HepG2 (cell line): ENCODE data around the gene IRAK3. TPM values are rescaled to one million over a fixed set of nuclear protein-coding genes. Genes with fewer than 3 reads are reported as not detected.
A peak's percentile ranks its signal among the peaks of the same experiment; 100 is the strongest.

ENCODE experiments used
- GABPA ChIP-seq, 2 experiments: IDR thresholded peaks; 2 replicates each; pipeline ENCODE4 v1.6.1; 2011 to 2016; ENCODE audit warnings: low read depth in 2 of 2, low read length in 1 of 2, missing biosample characterization in 1 of 2, missing genetic modification characterization in 1 of 2
- KLF11 ChIP-seq: IDR thresholded peaks from 2 replicates; pipeline ENCODE4 v1.6.1; 2016; ENCODE audit warnings: missing compliant biosample characterization
- MEIS1 ChIP-seq: sonication (generic); formaldehyde crosslinking; IDR thresholded peaks from 2 replicates; pipeline ENCODE4 v1.9.0; 2021; ENCODE audit warnings: mild to moderate bottlenecking, missing genetic modification reagents, moderate library complexity, borderline replicate concordance
- MTF2 ChIP-seq: sonication (generic); formaldehyde crosslinking; IDR thresholded peaks from 2 replicates; pipeline ENCODE4 v1.5.0; 2020; ENCODE audit warnings: missing genetic modification reagents, borderline replicate concordance
- MXD4 ChIP-seq: IDR thresholded peaks from 2 replicates; pipeline ENCODE4 v1.6.1; 2016; ENCODE audit warnings: mild to moderate bottlenecking, missing biosample characterization, missing genetic modification reagents
- PHF5A ChIP-seq: IDR thresholded peaks from one replicate; pipeline ENCODE4 v1.6.1; 2018; ENCODE audit warnings: low read depth, missing genetic modification reagents; ENCODE audit not compliant: unreplicated experiment
- RARA ChIP-seq: IDR thresholded peaks from 2 replicates; pipeline ENCODE4 v1.6.1; 2016; ENCODE audit warnings: missing genetic modification reagents, missing compliant biosample characterization
- SALL1 ChIP-seq: sonication (generic); formaldehyde crosslinking; IDR thresholded peaks from 2 replicates; pipeline ENCODE4 v1.8.0; 2022; ENCODE audit warnings: mild to moderate bottlenecking, missing genetic modification reagents
- ZFP36L2 ChIP-seq: sonication (generic); formaldehyde crosslinking; IDR thresholded peaks from 2 replicates; pipeline ENCODE4 v1.4.0; 2020; ENCODE audit warnings: missing genetic modification reagents
- ZKSCAN8 ChIP-seq: IDR thresholded peaks from 2 replicates; pipeline ENCODE4 v1.6.1; 2016; ENCODE audit warnings: borderline replicate concordance, missing genetic modification reagents, missing compliant biosample characterization
- ZNF230 ChIP-seq: sonication (generic); formaldehyde crosslinking; IDR thresholded peaks from 2 replicates; pipeline ENCODE4 v1.4.0; 2020; ENCODE audit warnings: mild to moderate bottlenecking, missing genetic modification reagents
- ZNF343 ChIP-seq: sonication (generic); formaldehyde crosslinking; IDR thresholded peaks from 2 replicates; pipeline ENCODE4 v1.4.0; 2020; ENCODE audit warnings: mild to moderate bottlenecking, missing genetic modification reagents
- ZNF605 ChIP-seq: sonication (generic); formaldehyde crosslinking; IDR thresholded peaks from 2 replicates; pipeline ENCODE4 v1.8.0; 2022; ENCODE audit warnings: mild to moderate bottlenecking, missing genetic modification reagents
- ZNF792 ChIP-seq: IDR thresholded peaks from 2 replicates; pipeline ENCODE4 v1.6.1; 2016
- polyA plus RNA-seq, 8 experiments: library from polyadenylated mRNA; depleted of rRNA in 3 of 8; stranded (reverse) in 7 of 8; unstranded in 1 of 8; fragments of >200 nt; fragmentation: Illumina TruSeq in 4 of 8; extraction: Trizol in 4 of 8; gene quantifications; 2 replicates each; pipeline versions ENCODE4 v1.2.1 to v1.2.3, GENCODE V29; 2011 to 2016; ENCODE audit warnings: low read depth in 4 of 8, missing spikeins in 1 of 8, mixed read lengths in 1 of 8; ENCODE audit not compliant: insufficient read depth in 1 of 8
- total RNA-seq, 5 experiments: library from RNA; depleted of rRNA; stranded (reverse); fragments of >200 nt; fragmentation: Illumina TruSeq; extraction: Trizol; gene quantifications; 2 replicates each; pipeline ENCODE4 v1.2.3, GENCODE V29; 2016; ENCODE audit warnings: low read depth in 1 of 5
- TF ChIP-seq, protein P1 (sequence below): sonication (generic); formaldehyde crosslinking; IDR thresholded peaks from 2 replicates; pipeline ENCODE4 v1.9.0; 2022; ENCODE audit warnings: missing genetic modification reagents, mild to moderate bottlenecking, borderline replicate concordance
- TF ChIP-seq, protein P2 (sequence below): sonication (generic); formaldehyde crosslinking; IDR thresholded peaks from 2 replicates; pipeline ENCODE4 v1.8.1; 2023; ENCODE audit warnings: mild to moderate bottlenecking, moderate library complexity, missing genetic modification reagents
- TF ChIP-seq, protein P3 (sequence below): IDR thresholded peaks from 2 replicates; pipeline ENCODE4 v1.6.1; 2016; ENCODE audit warnings: low read depth, control low read depth
- TF ChIP-seq, protein P4 (sequence below): sonication (generic); formaldehyde crosslinking; IDR thresholded peaks from 2 replicates; pipeline ENCODE4 v1.4.0; 2020; ENCODE audit warnings: mild to moderate bottlenecking, missing genetic modification reagents
- TF ChIP-seq, protein P5 (sequence below): sonication (generic); formaldehyde crosslinking; IDR thresholded peaks from 2 replicates; pipeline ENCODE4 v1.5.1; 2020; ENCODE audit warnings: mild to moderate bottlenecking, missing genetic modification reagents, moderate library complexity

The IRAK3 gene
- total and polyA plus RNA-seq, 2 of the 13 experiments (the other 11 are each of a cell fraction or from before 2014, with no cell fraction given), result 0.01 TPM; not detected in 1

DNA sequence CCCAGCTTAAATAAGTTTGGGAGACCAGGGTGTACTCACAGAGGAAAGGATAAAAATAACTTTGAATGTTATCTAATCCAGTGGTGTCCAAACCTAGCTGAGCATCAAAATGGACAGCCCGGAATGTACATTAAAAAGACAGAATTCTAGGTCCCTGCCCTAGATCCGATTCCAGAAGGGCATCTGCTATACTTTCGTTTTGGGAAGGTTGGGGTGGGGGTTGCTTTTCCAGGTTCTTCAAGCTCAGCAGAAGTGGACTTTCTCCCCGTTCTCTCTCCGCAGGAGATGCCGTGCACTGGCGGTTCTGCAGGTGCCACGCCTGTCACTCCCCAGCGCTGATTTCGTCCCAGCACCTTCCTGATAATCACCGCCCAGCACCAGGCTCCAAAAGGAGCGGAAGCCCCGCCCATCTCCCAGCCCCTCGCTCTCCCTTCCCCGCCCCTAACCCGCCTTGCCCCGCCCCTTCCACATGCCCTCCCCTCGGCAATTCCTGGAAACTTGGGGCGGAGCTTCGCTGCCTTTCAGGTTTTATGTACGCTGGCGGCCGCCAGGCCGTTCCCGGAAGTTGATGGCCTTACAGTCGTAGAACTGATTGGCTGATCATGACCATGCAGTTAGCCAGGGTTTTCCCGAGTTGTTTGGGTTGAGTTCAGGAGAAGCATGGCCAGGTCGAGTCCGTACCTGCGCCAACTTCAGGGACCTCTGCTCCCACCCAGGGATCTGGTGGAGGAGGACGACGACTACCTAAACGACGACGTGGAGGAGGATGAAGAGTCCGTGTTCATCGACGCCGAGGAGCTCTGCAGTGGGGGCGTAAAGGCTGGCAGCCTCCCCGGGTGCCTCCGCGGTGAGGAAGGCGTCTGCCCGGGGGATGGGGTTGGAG, 113.2 kb downstream of the IRAK3 start, which contains the start of gene HELB (continued):
- TF ChIP-seq PHF5A (CRISPR knock-in tag) (no peak), ZNF230 (CRISPR knock-in tag) (peak; percentile 61; the same call in 1 of the 2 replicates), RARA (CRISPR knock-in tag) (peak; percentile 65), MXD4 (CRISPR knock-in tag) (0 out of 2 replicates have a peak, but pooled peaks have one; percentile 40), ZFP36L2 (CRISPR knock-in tag) (no peak), KLF11 (CRISPR knock-in tag) (0 out of 2 replicates have a peak, but pooled peaks have one; percentile 60), ZNF343 (CRISPR knock-in tag) (no peak), ZNF605 (CRISPR knock-in tag) (peak; percentile 77), ZNF792 (CRISPR knock-in tag) (peak; percentile 39; the same call in 1 of the 2 replicates), MTF2 (CRISPR knock-in tag) (peak; percentile 86; the same call in 1 of the 2 replicates), GABPA (IDR thresholded peaks at IDR 0.05; ENCODE audit: low read depth, low read length) (0 out of 2 replicates have a peak, but pooled peaks have one; percentile 9), GABPA (CRISPR knock-in tag; IDR thresholded peaks at IDR 0.05; ENCODE audit: low read depth) (peak; percentile 81), SALL1 (CRISPR knock-in tag) (peak; percentile 77), ZKSCAN8 (no peak), MEIS1 (0 out of 2 replicates have a peak, but pooled peaks have one; percentile 27)
- TF ChIP-seq, protein P1, sequence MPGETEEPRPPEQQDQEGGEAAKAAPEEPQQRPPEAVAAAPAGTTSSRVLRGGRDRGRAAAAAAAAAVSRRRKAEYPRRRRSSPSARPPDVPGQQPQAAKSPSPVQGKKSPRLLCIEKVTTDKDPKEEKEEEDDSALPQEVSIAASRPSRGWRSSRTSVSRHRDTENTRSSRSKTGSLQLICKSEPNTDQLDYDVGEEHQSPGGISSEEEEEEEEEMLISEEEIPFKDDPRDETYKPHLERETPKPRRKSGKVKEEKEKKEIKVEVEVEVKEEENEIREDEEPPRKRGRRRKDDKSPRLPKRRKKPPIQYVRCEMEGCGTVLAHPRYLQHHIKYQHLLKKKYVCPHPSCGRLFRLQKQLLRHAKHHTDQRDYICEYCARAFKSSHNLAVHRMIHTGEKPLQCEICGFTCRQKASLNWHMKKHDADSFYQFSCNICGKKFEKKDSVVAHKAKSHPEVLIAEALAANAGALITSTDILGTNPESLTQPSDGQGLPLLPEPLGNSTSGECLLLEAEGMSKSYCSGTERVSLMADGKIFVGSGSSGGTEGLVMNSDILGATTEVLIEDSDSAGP (CRISPR knock-in tag), result peak; percentile 52; the same call in 1 of the 2 replicates
- TF ChIP-seq, protein P2, sequence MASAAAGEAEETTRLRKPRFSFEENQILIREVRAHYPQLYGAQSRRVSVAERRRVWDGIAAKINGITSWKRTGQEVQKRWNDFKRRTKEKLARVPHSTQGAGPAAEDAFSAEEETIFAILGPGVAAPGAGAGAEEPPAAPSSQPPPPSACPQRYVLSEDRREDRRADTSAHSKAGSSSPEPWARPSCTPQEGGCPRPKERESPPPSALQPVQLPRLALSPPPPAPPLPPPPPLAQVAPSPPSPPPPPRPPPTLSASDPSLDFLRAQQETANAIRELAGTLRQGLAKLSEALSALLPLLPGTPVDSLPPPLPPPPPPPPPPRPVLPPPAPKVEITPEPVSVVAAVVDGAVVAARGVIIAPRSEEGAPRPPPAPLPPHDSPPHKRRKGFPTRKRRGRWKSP (CRISPR knock-in tag), result 0 out of 2 replicates have a peak, but pooled peaks have one; percentile 35
- TF ChIP-seq, protein P3, sequence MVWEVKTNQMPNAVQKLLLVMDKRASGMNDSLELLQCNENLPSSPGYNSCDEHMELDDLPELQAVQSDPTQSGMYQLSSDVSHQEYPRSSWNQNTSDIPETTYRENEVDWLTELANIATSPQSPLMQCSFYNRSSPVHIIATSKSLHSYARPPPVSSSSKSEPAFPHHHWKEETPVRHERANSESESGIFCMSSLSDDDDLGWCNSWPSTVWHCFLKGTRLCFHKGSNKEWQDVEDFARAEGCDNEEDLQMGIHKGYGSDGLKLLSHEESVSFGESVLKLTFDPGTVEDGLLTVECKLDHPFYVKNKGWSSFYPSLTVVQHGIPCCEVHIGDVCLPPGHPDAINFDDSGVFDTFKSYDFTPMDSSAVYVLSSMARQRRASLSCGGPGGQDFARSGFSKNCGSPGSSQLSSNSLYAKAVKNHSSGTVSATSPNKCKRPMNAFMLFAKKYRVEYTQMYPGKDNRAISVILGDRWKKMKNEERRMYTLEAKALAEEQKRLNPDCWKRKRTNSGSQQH (CRISPR knock-in tag), result no peak
- TF ChIP-seq, protein P4, sequence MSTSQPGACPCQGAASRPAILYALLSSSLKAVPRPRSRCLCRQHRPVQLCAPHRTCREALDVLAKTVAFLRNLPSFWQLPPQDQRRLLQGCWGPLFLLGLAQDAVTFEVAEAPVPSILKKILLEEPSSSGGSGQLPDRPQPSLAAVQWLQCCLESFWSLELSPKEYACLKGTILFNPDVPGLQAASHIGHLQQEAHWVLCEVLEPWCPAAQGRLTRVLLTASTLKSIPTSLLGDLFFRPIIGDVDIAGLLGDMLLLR (CRISPR knock-in tag), result 0 out of 2 replicates have a peak, but pooled peaks have one; percentile 48
- TF ChIP-seq, protein P5, sequence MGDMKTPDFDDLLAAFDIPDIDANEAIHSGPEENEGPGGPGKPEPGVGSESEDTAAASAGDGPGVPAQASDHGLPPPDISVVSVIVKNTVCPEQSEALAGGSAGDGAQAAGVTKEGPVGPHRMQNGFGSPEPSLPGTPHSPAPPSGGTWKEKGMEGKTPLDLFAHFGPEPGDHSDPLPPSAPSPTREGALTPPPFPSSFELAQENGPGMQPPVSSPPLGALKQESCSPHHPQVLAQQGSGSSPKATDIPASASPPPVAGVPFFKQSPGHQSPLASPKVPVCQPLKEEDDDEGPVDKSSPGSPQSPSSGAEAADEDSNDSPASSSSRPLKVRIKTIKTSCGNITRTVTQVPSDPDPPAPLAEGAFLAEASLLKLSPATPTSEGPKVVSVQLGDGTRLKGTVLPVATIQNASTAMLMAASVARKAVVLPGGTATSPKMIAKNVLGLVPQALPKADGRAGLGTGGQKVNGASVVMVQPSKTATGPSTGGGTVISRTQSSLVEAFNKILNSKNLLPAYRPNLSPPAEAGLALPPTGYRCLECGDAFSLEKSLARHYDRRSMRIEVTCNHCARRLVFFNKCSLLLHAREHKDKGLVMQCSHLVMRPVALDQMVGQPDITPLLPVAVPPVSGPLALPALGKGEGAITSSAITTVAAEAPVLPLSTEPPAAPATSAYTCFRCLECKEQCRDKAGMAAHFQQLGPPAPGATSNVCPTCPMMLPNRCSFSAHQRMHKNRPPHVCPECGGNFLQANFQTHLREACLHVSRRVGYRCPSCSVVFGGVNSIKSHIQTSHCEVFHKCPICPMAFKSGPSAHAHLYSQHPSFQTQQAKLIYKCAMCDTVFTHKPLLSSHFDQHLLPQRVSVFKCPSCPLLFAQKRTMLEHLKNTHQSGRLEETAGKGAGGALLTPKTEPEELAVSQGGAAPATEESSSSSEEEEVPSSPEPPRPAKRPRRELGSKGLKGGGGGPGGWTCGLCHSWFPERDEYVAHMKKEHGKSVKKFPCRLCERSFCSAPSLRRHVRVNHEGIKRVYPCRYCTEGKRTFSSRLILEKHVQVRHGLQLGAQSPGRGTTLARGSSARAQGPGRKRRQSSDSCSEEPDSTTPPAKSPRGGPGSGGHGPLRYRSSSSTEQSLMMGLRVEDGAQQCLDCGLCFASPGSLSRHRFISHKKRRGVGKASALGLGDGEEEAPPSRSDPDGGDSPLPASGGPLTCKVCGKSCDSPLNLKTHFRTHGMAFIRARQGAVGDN (CRISPR knock-in tag), result peak; percentile 91
